Activated CD8-positive, alpha-beta T cell treated with anti-CD3 and anti-CD28 coated beads for 36 hours (primary cell): ENCODE results near the gene TMCO5A. TPM values are rescaled to one million over a fixed set of nuclear protein-coding genes. Genes with fewer than 3 reads are reported as not detected.

Experiments used
- ATAC-seq: fragments of 200-7000 bp; cut with Tn5 transposase; one replicate; pipeline ENCODE4 v1.10.0; 2021; ENCODE audit warnings: mild to moderate bottlenecking, moderate library complexity
- CTCF ChIA-PET: fragments of 350-600 bp; sonication (Branson Sonifier 250); formaldehyde crosslinking; loops from one replicate; lab custom pipeline; 2021; ENCODE audit warnings: antibody characterized with exemption; lab: Charles Lee
- POLR2A ChIA-PET: fragments of 350-600 bp; sonication (Branson Sonifier 250); formaldehyde crosslinking; loops from one replicate; lab custom pipeline; 2021; ENCODE audit warnings: antibody characterized with exemption; lab: Charles Lee
- DNase-seq: peaks from one replicate; pipeline ENCODE4 v3.0.0-alpha.2; 2020
- H3K27ac Mint-ChIP-seq: one replicate; pipeline ENCODE4 v1.8.0; 2021; ENCODE audit warnings: mild to moderate bottlenecking, mixed read lengths
- H3K27me3 Mint-ChIP-seq: one replicate; pipeline ENCODE4 v1.8.0; 2021; ENCODE audit warnings: mixed read lengths
- H3K36me3 Mint-ChIP-seq: one replicate; pipeline ENCODE4 v1.8.0; 2021; ENCODE audit warnings: low read depth, mixed read lengths
- H3K4me1 Mint-ChIP-seq: one replicate; pipeline ENCODE4 v1.8.0; 2021; ENCODE audit warnings: low read depth, mixed read lengths
- H3K4me3 Mint-ChIP-seq: one replicate; pipeline ENCODE4 v1.8.0; 2021; ENCODE audit warnings: mild to moderate bottlenecking, moderate library complexity, mixed read lengths
- H3K9me3 Mint-ChIP-seq: one replicate; pipeline ENCODE4 v1.8.0; 2021; ENCODE audit warnings: mixed read lengths
- intact Hi-C: fragments of 100-400 bp; cut with micrococcal nuclease; formaldehyde crosslinking; loops from one replicate; pipeline ENCODE4 v1.10.0; 2022
- total RNA-seq, 2 experiments: library from RNA; stranded (reverse); gene quantifications; one replicate each; pipeline ENCODE4 v1.2.3, GENCODE V29; 2021
- TF ChIP-seq, protein P1 (sequence below): fragments of 200-600 bp; IDR thresholded peaks from one replicate; pipeline ENCODE4 v1.8.0; 2022; ENCODE audit warnings: antibody characterized with exemption, mild to moderate bottlenecking

TMCO5A gene
- total RNA-seq, 2 experiments from 2014 or later = not detected

DNA sequence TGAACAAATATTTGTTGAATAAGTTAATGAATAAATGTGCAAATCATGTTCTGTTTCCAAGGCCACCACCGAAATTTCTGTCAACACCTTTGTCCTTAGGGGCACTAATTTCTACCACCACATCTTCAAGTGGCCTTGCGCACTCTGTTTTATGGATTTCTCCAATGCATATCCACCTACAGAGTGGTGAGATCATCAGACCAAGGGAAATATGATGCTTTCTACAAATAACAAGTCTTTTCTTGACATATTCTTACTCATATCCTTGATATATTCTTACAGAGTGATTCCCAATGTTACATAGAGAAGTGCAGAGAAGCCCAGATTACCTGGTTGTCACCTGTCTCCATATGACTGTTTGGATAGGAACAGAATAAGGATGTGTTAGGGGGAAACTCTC lies 36.1 kb upstream of the TMCO5A start:
- H3K9me3 Mint-ChIP-seq = no peaks in the 10 kb centered on the region
- no peaks in the 10 kb centered on the region for H3K36me3 Mint-ChIP-seq
- ChIA-PET CTCF (no interaction called here), POLR2A (interaction anchor here (0.6 kb wide), 1 partner anchor 186 kb away, joined by 3 read pairs; no protein-coding TSS in a partner anchor)
- TF ChIP-seq, protein P1, sequence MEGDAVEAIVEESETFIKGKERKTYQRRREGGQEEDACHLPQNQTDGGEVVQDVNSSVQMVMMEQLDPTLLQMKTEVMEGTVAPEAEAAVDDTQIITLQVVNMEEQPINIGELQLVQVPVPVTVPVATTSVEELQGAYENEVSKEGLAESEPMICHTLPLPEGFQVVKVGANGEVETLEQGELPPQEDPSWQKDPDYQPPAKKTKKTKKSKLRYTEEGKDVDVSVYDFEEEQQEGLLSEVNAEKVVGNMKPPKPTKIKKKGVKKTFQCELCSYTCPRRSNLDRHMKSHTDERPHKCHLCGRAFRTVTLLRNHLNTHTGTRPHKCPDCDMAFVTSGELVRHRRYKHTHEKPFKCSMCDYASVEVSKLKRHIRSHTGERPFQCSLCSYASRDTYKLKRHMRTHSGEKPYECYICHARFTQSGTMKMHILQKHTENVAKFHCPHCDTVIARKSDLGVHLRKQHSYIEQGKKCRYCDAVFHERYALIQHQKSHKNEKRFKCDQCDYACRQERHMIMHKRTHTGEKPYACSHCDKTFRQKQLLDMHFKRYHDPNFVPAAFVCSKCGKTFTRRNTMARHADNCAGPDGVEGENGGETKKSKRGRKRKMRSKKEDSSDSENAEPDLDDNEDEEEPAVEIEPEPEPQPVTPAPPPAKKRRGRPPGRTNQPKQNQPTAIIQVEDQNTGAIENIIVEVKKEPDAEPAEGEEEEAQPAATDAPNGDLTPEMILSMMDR = no peak
- DNase-seq = no peak
- intact Hi-C loops = no loop called here
- no peak overlapping the region for H3K27ac Mint-ChIP-seq
- no peaks in the 10 kb centered on the region for H3K4me1 Mint-ChIP-seq
- no peak overlapping the region for H3K4me3 Mint-ChIP-seq
- ATAC-seq = no peak
- no peaks in the 10 kb centered on the region for H3K27me3 Mint-ChIP-seq

DNA sequence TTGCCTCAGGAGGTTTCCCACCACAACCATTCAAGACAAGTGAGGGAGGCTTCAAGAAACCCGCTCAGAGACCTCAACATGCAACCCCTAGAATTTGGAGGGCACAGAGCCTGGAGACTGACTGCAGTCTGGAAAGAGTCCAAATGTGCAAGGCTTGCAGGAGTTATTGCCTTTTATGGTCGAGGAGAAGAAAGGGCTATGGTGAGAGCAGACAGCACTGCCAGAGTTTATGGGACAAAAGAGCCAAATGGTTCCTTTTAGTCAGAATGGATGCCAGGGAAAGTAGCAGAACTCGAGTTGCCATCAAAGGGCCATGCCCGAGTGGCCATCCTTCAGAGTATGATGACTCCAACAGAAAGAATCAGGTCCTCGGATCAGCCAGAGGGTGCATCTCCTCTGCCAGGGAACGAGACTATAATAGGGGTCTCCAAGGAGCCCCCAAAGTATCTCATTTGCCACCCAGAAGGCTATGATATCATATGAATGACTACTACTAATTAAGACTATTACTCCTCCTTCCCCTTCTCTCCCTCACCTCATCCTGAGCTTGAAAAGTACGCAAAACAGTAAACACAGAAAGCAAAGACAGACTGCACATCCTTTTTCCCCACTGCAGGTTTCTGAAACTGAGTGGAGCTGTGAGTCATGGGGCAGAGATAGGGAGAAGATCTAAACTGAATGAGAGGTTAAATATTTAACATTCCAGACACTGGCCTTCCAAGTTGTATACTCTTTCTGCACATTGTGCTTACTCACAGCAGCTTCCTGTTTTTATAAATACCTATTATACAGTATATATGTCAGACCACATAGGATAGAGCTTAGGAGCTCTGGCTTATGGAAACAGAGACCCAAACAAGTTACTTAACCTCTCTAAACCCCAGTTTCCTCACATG lies 33.9 kb upstream of the TMCO5A start:
- intact Hi-C loops = no loop called here
- TF ChIP-seq, protein P1 = no peak
- CTCF ChIA-PET = interaction anchor here (2.0 kb wide), 1 partner anchor 9 kb away, joined by 7 read pairs; no protein-coding TSS in a partner anchor
- ATAC-seq (no peak), DNase-seq (no peak)
- no peak overlapping the region for H3K4me3 Mint-ChIP-seq
- H3K36me3 Mint-ChIP-seq = no peaks in the 10 kb centered on the region
- no peak overlapping the region for H3K27ac Mint-ChIP-seq
- no peaks in the 10 kb centered on the region for H3K9me3 Mint-ChIP-seq
- no peaks in the 10 kb centered on the region for H3K4me1 Mint-ChIP-seq
- no peaks in the 10 kb centered on the region for H3K27me3 Mint-ChIP-seq
- POLR2A ChIA-PET = no interaction called here

DNA sequence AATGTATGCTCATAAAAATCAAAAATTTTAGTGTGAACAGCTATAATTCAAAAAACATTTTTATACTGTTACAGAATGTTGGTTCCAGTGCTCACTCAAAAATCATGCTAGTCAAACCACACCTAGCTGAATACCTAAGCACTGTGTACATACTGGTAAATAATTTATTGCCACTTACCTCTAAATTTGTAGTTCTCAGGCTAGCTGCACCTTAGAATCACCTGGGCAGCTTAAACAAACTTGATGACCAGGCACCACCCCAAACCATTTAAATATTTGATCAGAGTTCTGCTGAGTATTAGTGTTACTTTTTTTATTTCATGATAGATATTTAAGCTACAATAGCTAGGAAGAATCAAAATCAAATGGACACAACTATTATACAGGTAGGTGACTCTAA lies 32.3 kb upstream of the TMCO5A start:
- no peak overlapping the region for H3K4me3 Mint-ChIP-seq
- TF ChIP-seq, protein P1 = no peak
- no peaks in the 10 kb centered on the region for H3K4me1 Mint-ChIP-seq
- H3K9me3 Mint-ChIP-seq = no peaks in the 10 kb centered on the region
- no peak for ATAC-seq
- no peaks in the 10 kb centered on the region for H3K27me3 Mint-ChIP-seq
- ChIA-PET POLR2A (no interaction called here), CTCF (interaction anchor here (0.8 to 2.0 kb wide), 3 partner anchors 10 to 30 kb away, joined by 3 to 7 read pairs (median 3); no protein-coding TSS in a partner anchor)
- DNase-seq = no peak
- intact Hi-C loops = no loop called here
- H3K36me3 Mint-ChIP-seq = no peaks in the 10 kb centered on the region
- no peak overlapping the region for H3K27ac Mint-ChIP-seq

DNA sequence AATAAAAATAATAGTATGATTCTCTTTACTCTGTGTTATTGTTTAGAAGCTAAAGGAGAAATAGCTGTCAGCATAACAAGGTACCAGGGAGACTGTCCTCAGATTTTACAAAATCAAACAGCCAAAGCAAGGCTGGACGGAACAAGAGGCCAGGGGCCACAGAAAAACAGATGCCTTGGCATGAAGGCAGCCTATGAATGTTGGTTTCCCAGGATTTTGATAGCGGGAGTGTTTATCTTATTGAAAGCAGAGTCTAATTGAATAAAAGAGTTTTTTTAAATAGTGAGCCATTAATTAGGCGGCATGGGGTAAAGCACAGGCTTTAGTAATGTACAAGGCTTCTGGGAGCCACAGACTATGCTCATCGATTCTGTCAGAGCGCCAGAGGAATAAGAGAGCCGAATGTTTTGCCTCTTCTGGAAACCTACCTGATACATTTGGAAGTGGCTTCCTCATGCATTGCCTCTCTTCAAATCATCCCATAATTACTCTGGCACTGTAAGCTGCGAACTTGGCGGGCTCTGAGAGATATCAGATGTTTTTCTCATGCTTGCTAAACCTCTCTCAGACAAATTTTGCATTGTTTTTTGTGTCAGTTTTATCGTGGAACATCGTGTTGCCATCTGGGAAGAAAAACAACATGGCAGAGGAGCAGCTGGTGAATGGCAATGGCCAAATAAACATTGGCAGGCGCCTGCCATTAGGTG lies 30.4 kb upstream of the TMCO5A start:
- Mint-ChIP-seq H3K27me3 (no peaks in the 10 kb centered on the region), H3K4me1 (no peaks in the 10 kb centered on the region), H3K27ac (no peak overlapping the region), H3K36me3 (no peaks in the 10 kb centered on the region), H3K4me3 (no peak overlapping the region), H3K9me3 (no peaks in the 10 kb centered on the region)
- CTCF ChIA-PET = no interaction called here
- intact Hi-C loops = no loop called here
- DNase-seq (no peak), ATAC-seq (no peak)
- POLR2A ChIA-PET = no interaction called here
- TF ChIP-seq, protein P1 = no peak

DNA sequence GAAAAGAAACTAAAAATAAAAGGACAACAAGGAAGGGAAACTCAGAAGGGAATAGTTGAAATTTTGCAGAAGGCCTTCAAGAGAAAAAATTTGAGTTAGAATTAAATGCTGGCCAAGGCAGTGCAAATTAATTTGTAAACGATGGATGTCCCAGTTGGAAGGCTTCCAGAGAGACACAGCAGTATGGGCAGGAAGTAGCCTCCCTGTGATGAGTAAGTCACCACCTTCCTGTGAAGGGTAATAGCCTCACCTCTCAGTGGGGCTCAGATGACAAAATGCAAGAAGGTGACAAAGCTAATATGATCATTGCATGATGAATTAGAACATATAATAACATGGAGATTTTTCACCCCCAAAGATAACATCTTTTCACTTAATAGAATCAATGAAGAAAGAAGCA lies 27.3 kb upstream of the TMCO5A start:
- no peaks in the 10 kb centered on the region for H3K9me3 Mint-ChIP-seq
- TF ChIP-seq, protein P1 = no peak
- CTCF ChIA-PET = no interaction called here

More for the DNA sequence above, 27.3 kb upstream of the TMCO5A start:
- intact Hi-C loops = no loop called here
- ATAC-seq (no peak), DNase-seq (no peak)
- no peak overlapping the region for H3K27ac Mint-ChIP-seq
- H3K27me3 Mint-ChIP-seq = no peaks in the 10 kb centered on the region
- POLR2A ChIA-PET = no interaction called here
- no peaks in the 10 kb centered on the region for H3K4me1 Mint-ChIP-seq
- H3K4me3 Mint-ChIP-seq = no peak overlapping the region
- no peaks in the 10 kb centered on the region for H3K36me3 Mint-ChIP-seq
